ENCODE measurements around the gene SLAMF1. TPM values are rescaled to one million over a fixed set of nuclear protein-coding genes. Genes with fewer than 3 reads are reported as not detected.

SLAMF1 gene
- total and polyA plus RNA-seq, 8 donors = 0.09 to 2.5 (median 0.18) TPM; not detected in 1

GRCh38 chr1:160651433-160652064 lies 4.7 kb upstream of the SLAMF1 start:
- no peaks in the 10 kb centered on the region for H3K36me3 ChIP-seq
- no peak for ATAC-seq
- intact Hi-C loops (cut with DNase I) = no loop called here
- peaks cover 0 to 17% of the 10 kb centered on the region in 2 donors for H3K4me1 ChIP-seq
- H3K27ac ChIP-seq = no peak overlapping the region
- DNase-seq = no peak
- no peaks in the 10 kb centered on the region for H3K27me3 ChIP-seq
- H3K9me3 ChIP-seq = no peaks in the 10 kb centered on the region
- no peak overlapping the region for H3K4me3 ChIP-seq
- TF ChIP-seq CTCF (IDR thresholded peaks at IDR 0.05) = no peak

GRCh38 chr1:160647329-160647720 lies 481 bp upstream of the SLAMF1 start:
- H3K27ac ChIP-seq = peak overlapping the region in 1 of 2 donors; percentile 65

GRCh38 chr1:160646180-160646579 lies 664 bp downstream of the SLAMF1 start:
- Histone ChIP-seq H3K9me3 (no peaks in the 10 kb centered on the region), H3K4me3 (peak overlapping the region in 1 of 2 donors; percentile 31), H3K36me3 (no peaks in the 10 kb centered on the region), H3K27me3 (no peaks in the 10 kb centered on the region), H3K4me1 (peaks cover 0 to 30% of the 10 kb centered on the region in 2 donors), H3K27ac (peak overlapping the region in 1 of 2 donors; percentile 65)
- intact Hi-C loops (cut with DNase I) = no loop called here
- no peak for TF ChIP-seq CTCF (IDR thresholded peaks at IDR 0.05)
- ATAC-seq = peak; percentile 42
- no peak for DNase-seq

More at GRCh38 chr1:160647329-160647720, 481 bp upstream of the SLAMF1 start:
- no peaks in the 10 kb centered on the region for H3K9me3 ChIP-seq
- no peak for TF ChIP-seq CTCF (IDR thresholded peaks at IDR 0.05)
- ATAC-seq (no peak), DNase-seq (no peak)
- intact Hi-C loops (cut with DNase I) = no loop called here
- no peaks in the 10 kb centered on the region for H3K36me3 ChIP-seq
- H3K4me3 ChIP-seq = peak overlapping the region in 1 of 2 donors; percentile 31
- no peaks in the 10 kb centered on the region for H3K27me3 ChIP-seq
- H3K4me1 ChIP-seq = peaks cover 0 to 29% of the 10 kb centered on the region in 2 donors

- intact Hi-C loops (cut with DNase I) = no loop called here
- H3K4me3 ChIP-seq = peak overlapping the region in 1 of 2 donors; percentile 31
- no peak for TF ChIP-seq CTCF (IDR thresholded peaks at IDR 0.05)
- ATAC-seq = no peak
- no peak for DNase-seq
- H3K36me3 ChIP-seq = no peaks in the 10 kb centered on the region
- no peaks in the 10 kb centered on the region for H3K9me3 ChIP-seq
- H3K27ac ChIP-seq = peak overlapping the region in 1 of 2 donors; percentile 65
- H3K4me1 ChIP-seq = peaks cover 0 to 37% of the 10 kb centered on the region in 2 donors
- no peaks in the 10 kb centered on the region for H3K27me3 ChIP-seq
Measured at GRCh38 chr1:160645386-160646130, 1.3 kb downstream of the SLAMF1 start.

GRCh38 chr1:160644399-160644798 lies 2.4 kb downstream of the SLAMF1 start:
- Histone ChIP-seq H3K27me3 (no peaks in the 10 kb centered on the region), H3K36me3 (no peaks in the 10 kb centered on the region), H3K4me3 (peak overlapping the region in 1 of 2 donors; percentile 31), H3K27ac (no peak overlapping the region), H3K4me1 (peaks cover 0 to 46% of the 10 kb centered on the region in 2 donors), H3K9me3 (no peaks in the 10 kb centered on the region)
- TF ChIP-seq CTCF (IDR thresholded peaks at IDR 0.05) = no peak
- intact Hi-C loops (cut with DNase I) = no loop called here
- DNase-seq (no peak), ATAC-seq (no peak)

Data from left lung (tissue), 10 donors.